ENCODE measurements around the gene LRP1B.

DNA sequence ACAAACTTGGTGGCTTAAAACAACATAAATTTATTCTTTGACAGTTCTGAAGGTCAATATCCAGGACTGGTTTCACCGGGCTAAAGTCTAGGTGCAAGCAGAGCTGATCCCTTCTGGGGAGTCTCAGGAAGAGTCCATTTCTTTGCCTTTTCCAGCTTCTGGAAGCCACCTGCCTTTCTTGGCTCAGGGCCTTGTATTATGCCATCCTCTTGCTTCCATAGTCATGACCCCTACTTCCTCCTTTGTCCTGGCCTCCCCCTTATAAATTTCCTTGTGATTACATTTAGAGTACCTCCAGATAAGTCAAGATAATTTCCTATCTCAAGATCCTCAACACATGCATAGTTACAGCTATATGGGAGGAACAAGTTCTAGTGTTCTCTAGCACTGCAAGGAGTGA lies 1089.5 kb downstream of the LRP1B start:
- TF ChIP-seq PPARA (CRISPR knock-in tag; IDR thresholded peaks at IDR 0.05; ENCODE audit: borderline replicate concordance) (no peak), GLIS3 (CRISPR knock-in tag; IDR thresholded peaks at IDR 0.05) (no peak), ARNTL (CRISPR knock-in tag; IDR thresholded peaks at IDR 0.05; ENCODE audit: borderline replicate concordance, low read depth) (no peak), OSR1 (CRISPR knock-in tag; IDR thresholded peaks at IDR 0.05) (no peak)
- TF ChIP-seq, protein P1, sequence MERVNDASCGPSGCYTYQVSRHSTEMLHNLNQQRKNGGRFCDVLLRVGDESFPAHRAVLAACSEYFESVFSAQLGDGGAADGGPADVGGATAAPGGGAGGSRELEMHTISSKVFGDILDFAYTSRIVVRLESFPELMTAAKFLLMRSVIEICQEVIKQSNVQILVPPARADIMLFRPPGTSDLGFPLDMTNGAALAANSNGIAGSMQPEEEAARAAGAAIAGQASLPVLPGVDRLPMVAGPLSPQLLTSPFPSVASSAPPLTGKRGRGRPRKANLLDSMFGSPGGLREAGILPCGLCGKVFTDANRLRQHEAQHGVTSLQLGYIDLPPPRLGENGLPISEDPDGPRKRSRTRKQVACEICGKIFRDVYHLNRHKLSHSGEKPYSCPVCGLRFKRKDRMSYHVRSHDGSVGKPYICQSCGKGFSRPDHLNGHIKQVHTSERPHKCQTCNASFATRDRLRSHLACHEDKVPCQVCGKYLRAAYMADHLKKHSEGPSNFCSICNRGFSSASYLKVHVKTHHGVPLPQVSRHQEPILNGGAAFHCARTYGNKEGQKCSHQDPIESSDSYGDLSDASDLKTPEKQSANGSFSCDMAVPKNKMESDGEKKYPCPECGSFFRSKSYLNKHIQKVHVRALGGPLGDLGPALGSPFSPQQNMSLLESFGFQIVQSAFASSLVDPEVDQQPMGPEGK (CRISPR knock-in tag; IDR thresholded peaks at IDR 0.05; ENCODE audit: borderline replicate concordance), result no peak
- TF ChIP-seq, protein P2, sequence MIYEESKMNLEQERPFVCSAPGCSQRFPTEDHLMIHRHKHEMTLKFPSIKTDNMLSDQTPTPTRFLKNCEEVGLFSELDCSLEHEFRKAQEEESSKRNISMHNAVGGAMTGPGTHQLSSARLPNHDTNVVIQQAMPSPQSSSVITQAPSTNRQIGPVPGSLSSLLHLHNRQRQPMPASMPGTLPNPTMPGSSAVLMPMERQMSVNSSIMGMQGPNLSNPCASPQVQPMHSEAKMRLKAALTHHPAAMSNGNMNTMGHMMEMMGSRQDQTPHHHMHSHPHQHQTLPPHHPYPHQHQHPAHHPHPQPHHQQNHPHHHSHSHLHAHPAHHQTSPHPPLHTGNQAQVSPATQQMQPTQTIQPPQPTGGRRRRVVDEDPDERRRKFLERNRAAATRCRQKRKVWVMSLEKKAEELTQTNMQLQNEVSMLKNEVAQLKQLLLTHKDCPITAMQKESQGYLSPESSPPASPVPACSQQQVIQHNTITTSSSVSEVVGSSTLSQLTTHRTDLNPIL (CRISPR knock-in tag; IDR thresholded peaks at IDR 0.05; ENCODE audit: low read depth), result no peak

Data from SK-N-SH treated with all-trans-retinoic acid at 6 μM for 48 hours (cell line).